H9 (cell line): ENCODE results near the gene UROS. TPM values are rescaled to one million over a fixed set of nuclear protein-coding genes. Genes with fewer than 3 reads are reported as not detected.

Experiments
- DNase-seq: peaks from one replicate; pipeline ENCODE4 v3.0.0-alpha.2; 2017
- H2AFZ ChIP-seq: one replicate; pipeline ENCODE4 v1.6.1; 2013; ENCODE audit warnings: mild to moderate bottlenecking, low read length, control low read depth, moderate library complexity
- H2AK5ac ChIP-seq: 2 replicates; pipeline ENCODE4 v1.6.1; 2013; ENCODE audit warnings: low read length, control low read depth, mixed read lengths; ENCODE audit not compliant: insufficient read length
- H2BK120ac ChIP-seq: one replicate; pipeline ENCODE4 v1.6.1; 2013; ENCODE audit warnings: low read depth, mild to moderate bottlenecking, low read length, control low read depth, inconsistent platforms; ENCODE audit not compliant: poor library complexity, severe bottlenecking
- H2BK12ac ChIP-seq: 2 replicates; pipeline ENCODE4 v1.6.1; 2013; ENCODE audit warnings: low read length, control low read depth, mixed read lengths, low read depth; ENCODE audit not compliant: insufficient read length
- H2BK15ac ChIP-seq: 2 replicates; pipeline ENCODE4 v1.6.1; 2013; ENCODE audit warnings: low read depth, low read length, control low read depth
- H2BK20ac ChIP-seq: one replicate; pipeline ENCODE4 v1.6.1; 2013; ENCODE audit warnings: low read depth, mild to moderate bottlenecking, low read length, control low read depth, inconsistent platforms; ENCODE audit not compliant: poor library complexity, severe bottlenecking
- H2BK5ac ChIP-seq: 2 replicates; pipeline ENCODE4 v1.6.1; 2013; ENCODE audit warnings: low read length, control low read depth, mixed read lengths; ENCODE audit not compliant: insufficient read length
- H3K14ac ChIP-seq: 2 replicates; pipeline ENCODE4 v1.6.1; 2013; ENCODE audit warnings: low read length, control low read depth; ENCODE audit not compliant: insufficient read depth
- H3K18ac ChIP-seq: 2 replicates; pipeline ENCODE4 v1.6.1; 2013; ENCODE audit warnings: low read depth, mild to moderate bottlenecking, mixed read lengths, low read length, control low read depth; ENCODE audit not compliant: insufficient read length
- H3K23ac ChIP-seq: 2 replicates; pipeline ENCODE4 v1.6.1; 2013; ENCODE audit warnings: low read length, control low read depth, mixed read lengths, low read depth; ENCODE audit not compliant: insufficient read length
- H3K23me2 ChIP-seq: 2 replicates; pipeline ENCODE4 v1.6.1; 2013; ENCODE audit warnings: low read depth, mild to moderate bottlenecking, mixed read lengths, low read length, control low read depth; ENCODE audit not compliant: insufficient read length, poor library complexity, severe bottlenecking
- H3K27ac ChIP-seq: 2 replicates; pipeline ENCODE4 v1.5.1; 2013; ENCODE audit warnings: low read length, control low read depth, mixed read lengths, low read depth; ENCODE audit not compliant: insufficient read length
- H3K27me3 ChIP-seq: 2 replicates; pipeline ENCODE4 v1.6.1; 2013; ENCODE audit warnings: low read length, control low read depth, inconsistent platforms; ENCODE audit not compliant: insufficient read depth
- H3K4ac ChIP-seq: 2 replicates; pipeline ENCODE4 v1.6.1; 2013; ENCODE audit warnings: low read depth, mild to moderate bottlenecking, control low read depth, inconsistent platforms, low read length, moderate library complexity
- H3K4me1 ChIP-seq: 2 replicates; pipeline ENCODE4 v1.6.1; 2013; ENCODE audit warnings: low read length, control low read depth, inconsistent platforms; ENCODE audit not compliant: insufficient read depth
- H3K4me2 ChIP-seq: 2 replicates; pipeline ENCODE4 v1.6.1; 2013; ENCODE audit warnings: low read length, control low read depth, mixed read lengths; ENCODE audit not compliant: insufficient read length, insufficient read depth
- H3K56ac ChIP-seq: 2 replicates; pipeline ENCODE4 v1.6.1; 2013; ENCODE audit warnings: low read depth, mild to moderate bottlenecking, mixed read lengths, low read length, control low read depth; ENCODE audit not compliant: insufficient read length
- H3K79me1 ChIP-seq: 2 replicates; pipeline ENCODE4 v1.6.1; 2013; ENCODE audit warnings: low read depth, mild to moderate bottlenecking, moderate library complexity, low read length, control low read depth, inconsistent platforms; ENCODE audit not compliant: insufficient read depth, poor library complexity, severe bottlenecking
- H3K79me2 ChIP-seq: 2 replicates; pipeline ENCODE4 v1.6.1; 2013; ENCODE audit warnings: low read length, control low read depth, inconsistent platforms; ENCODE audit not compliant: insufficient read depth
- H3K9ac ChIP-seq: 2 replicates; pipeline ENCODE4 v1.6.1; 2013; ENCODE audit warnings: low read length, control low read depth, mixed read lengths; ENCODE audit not compliant: insufficient read length; ENCODE audit errors: extremely low read depth
- H3K9me3 ChIP-seq: one replicate; pipeline ENCODE4 v1.6.1; 2013; ENCODE audit warnings: low read depth, low read length, inconsistent platforms; ENCODE audit not compliant: control insufficient read depth
- H3T11ph ChIP-seq: one replicate; pipeline ENCODE4 v1.6.1; 2013; ENCODE audit warnings: mild to moderate bottlenecking, low read length, control low read depth, inconsistent platforms
- H4K20me1 ChIP-seq: one replicate; pipeline ENCODE4 v1.6.1; 2013; ENCODE audit not compliant: control insufficient read depth, insufficient read length, insufficient read depth
- H4K5ac ChIP-seq: 2 replicates; pipeline ENCODE4 v1.6.1; 2013; ENCODE audit warnings: low read depth, mild to moderate bottlenecking, mixed read lengths, low read length, control low read depth; ENCODE audit not compliant: insufficient read length
- H4K8ac ChIP-seq: replicated peaks from 2 replicates; pipeline ENCODE4 v1.6.1; 2013; ENCODE audit warnings: low read length, control low read depth, mixed read lengths, low read depth; ENCODE audit not compliant: insufficient read length
- H4K91ac ChIP-seq: 2 replicates; pipeline ENCODE4 v1.6.1; 2013; ENCODE audit warnings: low read depth, mild to moderate bottlenecking, moderate library complexity, mixed read lengths, low read length, control low read depth; ENCODE audit not compliant: insufficient read length
- H3K27ac Mint-ChIP-seq, 3 experiments: 2 replicates in 2 of 3; 3 replicates in 1 of 3; pipeline ENCODE4 v1.8.0; 2020 to 2021; ENCODE audit warnings: mixed read lengths in 3 of 3, mild to moderate bottlenecking in 1 of 3, moderate library complexity in 1 of 3
- H3K27me3 Mint-ChIP-seq: 2 replicates; pipeline ENCODE4 v1.8.0; 2021; ENCODE audit warnings: low read depth, mild to moderate bottlenecking, moderate library complexity, mixed read lengths
- H3K36me3 Mint-ChIP-seq, 3 experiments: 2 replicates in 2 of 3; 3 replicates in 1 of 3; pipeline ENCODE4 v1.8.0; 2020 to 2021; ENCODE audit warnings: low read depth in 3 of 3, mixed read lengths in 3 of 3; ENCODE audit not compliant: insufficient read depth in 1 of 3
- H3K4me1 Mint-ChIP-seq, 2 experiments: 2 replicates each; pipeline ENCODE4 v1.8.0; 2020; ENCODE audit warnings: mixed read lengths in 2 of 2
- H3K4me3 Mint-ChIP-seq, 2 experiments: 2 replicates in 1 of 2; 3 replicates in 1 of 2; pipeline ENCODE4 v1.8.0; 2020 to 2021; ENCODE audit warnings: mild to moderate bottlenecking in 2 of 2, mixed read lengths in 2 of 2, moderate library complexity in 1 of 2
- H3K9me3 Mint-ChIP-seq, 2 experiments: 2 replicates in 1 of 2; 3 replicates in 1 of 2; pipeline ENCODE4 v1.8.0; 2020; ENCODE audit warnings: mild to moderate bottlenecking in 2 of 2, mixed read lengths in 2 of 2, moderate library complexity in 1 of 2
- WGBS: extraction: QIAGEN DNeasy Blood & Tissue Kit; methylation state at CpG from one replicate; pipeline ENCODE4 v1.1.7; 2013; ENCODE audit warnings: missing lambda C conversion rate, low lambda C conversion rate, mixed read lengths; ENCODE audit not compliant: insufficient read length; ENCODE audit errors: extremely low coverage; 5-methylcytosine and 5-hydroxymethylcytosine counted together
- total RNA-seq: library from RNA; stranded (reverse); gene quantifications from 2 replicates; pipeline ENCODE4 v1.2.1, GENCODE V29; 2021
- TF ChIP-seq, protein P1 (sequence below): fragments of 200-600 bp; sonication (generic); conservative IDR thresholded peaks from 3 replicates; pipeline ENCODE4 v1.8.0; 2021; ENCODE audit warnings: antibody characterized with exemption, mild to moderate bottlenecking

The UROS gene
- total RNA-seq, 1 experiment from 2014 or later, result 42.3 TPM

DNA sequence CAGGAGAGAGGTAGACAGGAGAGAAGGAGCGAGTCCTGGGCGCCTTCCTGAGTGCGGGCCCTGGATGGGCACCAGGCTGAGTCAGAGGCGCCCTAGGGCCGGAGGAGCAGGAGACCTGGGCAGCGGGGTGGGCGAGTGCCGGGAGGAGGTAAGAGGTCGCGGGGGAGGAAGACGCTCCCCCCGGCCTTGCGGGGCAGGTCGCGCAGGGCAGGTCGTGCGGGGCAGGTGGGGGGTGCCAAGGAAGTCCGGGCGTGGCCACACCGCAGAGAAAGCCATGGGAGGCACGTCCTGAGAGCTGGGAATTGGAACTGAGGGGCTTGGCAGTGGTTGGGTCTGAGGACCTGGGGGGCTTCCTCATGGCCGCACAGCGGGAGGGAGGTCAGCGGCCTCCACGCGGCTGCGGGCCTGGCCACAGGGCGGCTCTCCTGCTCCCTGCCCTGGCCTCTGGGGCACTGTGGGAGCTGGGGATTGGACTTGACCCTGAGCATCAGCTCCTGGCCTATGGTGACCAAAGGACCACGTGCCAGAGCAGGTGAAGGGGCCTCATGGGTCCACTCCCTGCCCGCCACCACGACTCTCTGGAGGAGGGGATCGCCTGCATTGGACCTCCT, 48.4 kb downstream of the UROS start:
- Mint-ChIP-seq H3K27ac (no peak overlapping the region), H3K36me3 (no peaks in the 10 kb centered on the region; a peak in 1 of 7 replicates), H3K9me3 (peaks cover 0 to 5% of the 10 kb centered on the region in 2 experiments), H3K4me1 (no peaks in the 10 kb centered on the region), H3K27me3 (peaks cover 7% of the 10 kb centered on the region), H3K4me3 (no peak overlapping the region)
- TF ChIP-seq, protein P1, sequence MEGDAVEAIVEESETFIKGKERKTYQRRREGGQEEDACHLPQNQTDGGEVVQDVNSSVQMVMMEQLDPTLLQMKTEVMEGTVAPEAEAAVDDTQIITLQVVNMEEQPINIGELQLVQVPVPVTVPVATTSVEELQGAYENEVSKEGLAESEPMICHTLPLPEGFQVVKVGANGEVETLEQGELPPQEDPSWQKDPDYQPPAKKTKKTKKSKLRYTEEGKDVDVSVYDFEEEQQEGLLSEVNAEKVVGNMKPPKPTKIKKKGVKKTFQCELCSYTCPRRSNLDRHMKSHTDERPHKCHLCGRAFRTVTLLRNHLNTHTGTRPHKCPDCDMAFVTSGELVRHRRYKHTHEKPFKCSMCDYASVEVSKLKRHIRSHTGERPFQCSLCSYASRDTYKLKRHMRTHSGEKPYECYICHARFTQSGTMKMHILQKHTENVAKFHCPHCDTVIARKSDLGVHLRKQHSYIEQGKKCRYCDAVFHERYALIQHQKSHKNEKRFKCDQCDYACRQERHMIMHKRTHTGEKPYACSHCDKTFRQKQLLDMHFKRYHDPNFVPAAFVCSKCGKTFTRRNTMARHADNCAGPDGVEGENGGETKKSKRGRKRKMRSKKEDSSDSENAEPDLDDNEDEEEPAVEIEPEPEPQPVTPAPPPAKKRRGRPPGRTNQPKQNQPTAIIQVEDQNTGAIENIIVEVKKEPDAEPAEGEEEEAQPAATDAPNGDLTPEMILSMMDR, result no peak
- H3K79me1 ChIP-seq, result no peaks in the 10 kb centered on the region
- H4K5ac ChIP-seq, result no peak overlapping the region
- H2AK5ac ChIP-seq, result no peak overlapping the region
- no peak overlapping the region for H2BK12ac ChIP-seq
- no peak overlapping the region for H2BK5ac ChIP-seq
- H3K4me1 ChIP-seq, result no peaks in the 10 kb centered on the region
- no peak overlapping the region for H4K91ac ChIP-seq
- no peaks in the 10 kb centered on the region for H3K23me2 ChIP-seq
- H3K79me2 ChIP-seq, result no peaks in the 10 kb centered on the region
- no peak overlapping the region for H2BK120ac ChIP-seq
- H3K9me3 ChIP-seq, result no peaks in the 10 kb centered on the region
- DNase-seq, result no peak
- no peak overlapping the region for H3K4ac ChIP-seq
- no peak overlapping the region for H3K4me2 ChIP-seq
- no peak overlapping the region for H3K18ac ChIP-seq
- H3K14ac ChIP-seq, result no peak overlapping the region
- H3K23ac ChIP-seq, result no peak overlapping the region
- H2AFZ ChIP-seq, result no peak overlapping the region
- H3K56ac ChIP-seq, result no peak overlapping the region
- H2BK15ac ChIP-seq, result no peak overlapping the region
- no peak overlapping the region for H3K27ac ChIP-seq
- WGBS, result no CpG with 5 or more reads among the region's 32 CpGs
- H3K9ac ChIP-seq, result no peak overlapping the region
- H3T11ph ChIP-seq, result no peak overlapping the region
- no peak overlapping the region for H2BK20ac ChIP-seq
- H3K27me3 ChIP-seq, result no peaks in the 10 kb centered on the region
- H4K8ac ChIP-seq, result no peak overlapping the region
- no peaks in the 10 kb centered on the region for H4K20me1 ChIP-seq
